B cell (primary cell): ENCODE measurements around the gene NPPA. TPM values are rescaled to one million over a fixed set of nuclear protein-coding genes. Genes with fewer than 3 reads are reported as not detected.

Source experiments
- ATAC-seq: fragments of 200-7000 bp; cut with Tn5 transposase; one replicate; pipeline ENCODE4 v1.10.0; 2021; ENCODE audit warnings: low read depth, mild to moderate bottlenecking, moderate number of reproducible peaks, moderate library complexity
- CTCF ChIA-PET: fragments of 350-600 bp; sonication (Branson Sonifier 250); formaldehyde crosslinking; loops from one replicate; lab custom pipeline; 2021; ENCODE audit warnings: antibody characterized with exemption, inconsistent platforms; lab: Charles Lee
- POLR2A ChIA-PET: fragments of 350-600 bp; sonication (Branson Sonifier 250); formaldehyde crosslinking; loops from one replicate; lab custom pipeline; 2021; ENCODE audit warnings: antibody characterized with exemption; lab: Charles Lee
- DNase-seq: peaks from one replicate; pipeline ENCODE4 v3.0.0; 2013
- H2AFZ ChIP-seq: 2 replicates; pipeline ENCODE4 v1.6.1; 2012; ENCODE audit warnings: mild to moderate bottlenecking, low read depth, low read length; ENCODE audit not compliant: insufficient read depth, poor library complexity, severe bottlenecking
- H3K27ac ChIP-seq, 2 donors: 1 replicate in 1 of 2; 2 replicates in 1 of 2; pipeline ENCODE4 v1.5.1; 2012 to 2013; ENCODE audit warnings: low read length in 2 of 2, mild to moderate bottlenecking in 2 of 2, moderate library complexity in 1 of 2
- H3K27me3 ChIP-seq, 4 experiments: fragments of 200-600 bp in 1 of 4; sonication (generic) in 1 of 4; replicated peaks in 1 of 4; 1 replicate in 2 of 4; 2 replicates in 2 of 4; pipeline versions ENCODE4 v1.6.1 to v1.7.0; 2013 to 2016; ENCODE audit warnings: low read length in 3 of 4, mild to moderate bottlenecking in 2 of 4, mixed read lengths in 1 of 4, moderate library complexity in 1 of 4; ENCODE audit not compliant: insufficient read depth in 4 of 4, control insufficient read depth in 3 of 4; ENCODE audit errors: control extremely low read depth in 1 of 4
- H3K36me3 ChIP-seq, 2 experiments: replicated peaks in 1 of 2; 1 replicate in 1 of 2; 2 replicates in 1 of 2; pipeline versions ENCODE4 v1.6.1 to v1.7.1; 2013; ENCODE audit warnings: low read length in 1 of 2; ENCODE audit not compliant: insufficient read depth in 2 of 2, control insufficient read depth in 1 of 2; ENCODE audit errors: control extremely low read depth in 1 of 2, extremely low read depth in 1 of 2
- H3K4me1 ChIP-seq, 2 donors: fragments of 200-600 bp in 1 of 2; sonication (generic) in 1 of 2; 1 replicate in 1 of 2; 2 replicates in 1 of 2; pipeline versions ENCODE4 v1.5.1 to v1.6.1; 2013 to 2017; ENCODE audit warnings: low read length in 2 of 2; ENCODE audit not compliant: control insufficient read depth in 2 of 2, insufficient read depth in 2 of 2
- H3K4me2 ChIP-seq: replicated peaks from 2 replicates; pipeline ENCODE3; 2012; ENCODE audit warnings: mild to moderate bottlenecking, low read depth, low read length; ENCODE audit not compliant: poor library complexity, severe bottlenecking
- H3K4me3 ChIP-seq, 5 experiments: fragments of 200-600 bp in 1 of 5; sonication (generic) in 1 of 5; 1 replicate in 3 of 5; 2 replicates in 2 of 5; pipeline versions ENCODE4 v1.5.1 to v1.7.0; 2011 to 2016; ENCODE audit warnings: low read length in 4 of 5, mild to moderate bottlenecking in 4 of 5, low read depth in 2 of 5, control low read depth in 1 of 5, moderate library complexity in 1 of 5; ENCODE audit not compliant: insufficient read depth in 1 of 5; ENCODE audit errors: control extremely low read depth in 1 of 5, extremely low read depth in 1 of 5
- H3K79me2 ChIP-seq: fragments of 200-600 bp; sonication (generic); one replicate; pipeline ENCODE4 v1.6.0; 2016; ENCODE audit warnings: low read length; ENCODE audit not compliant: control insufficient read depth, insufficient read depth
- H3K9ac ChIP-seq: fragments of 200-600 bp; sonication (generic); 2 replicates; pipeline ENCODE4 v1.6.1; 2017; ENCODE audit warnings: mild to moderate bottlenecking, low read length, moderate library complexity
- H3K9me3 ChIP-seq, 3 donors: one replicate each; pipeline versions ENCODE4 v1.6.1 to v1.7.1; 2013; ENCODE audit warnings: low read length in 2 of 3; ENCODE audit not compliant: control insufficient read depth in 2 of 3, insufficient read depth in 1 of 3; ENCODE audit errors: control extremely low read depth in 1 of 3
- H4K20me1 ChIP-seq: 2 replicates; pipeline ENCODE4 v1.6.0; 2012; ENCODE audit warnings: mild to moderate bottlenecking, low read length; ENCODE audit not compliant: insufficient read depth, control insufficient read depth, poor library complexity, severe bottlenecking
- H3K27ac Mint-ChIP-seq: one replicate; pipeline ENCODE4 v1.8.0; 2021; ENCODE audit warnings: mixed read lengths
- H3K27me3 Mint-ChIP-seq: one replicate; pipeline ENCODE4 v1.8.0; 2021; ENCODE audit warnings: mixed read lengths
- H3K4me1 Mint-ChIP-seq: one replicate; pipeline ENCODE4 v1.8.0; 2021; ENCODE audit warnings: mixed read lengths
- H3K4me3 Mint-ChIP-seq: one replicate; pipeline ENCODE4 v1.8.0; 2021; ENCODE audit warnings: mixed read lengths
- H3K9me3 Mint-ChIP-seq: one replicate; pipeline ENCODE4 v1.8.0; 2022; ENCODE audit warnings: mixed read lengths; ENCODE audit not compliant: insufficient read depth
- EZH2 ChIP-seq: IDR thresholded peaks from 2 replicates; pipeline ENCODE4 v1.6.1; 2012; ENCODE audit warnings: borderline replicate concordance, low read depth, mild to moderate bottlenecking, moderate library complexity, low read length; ENCODE audit not compliant: insufficient read depth, poor library complexity, severe bottlenecking
- WGBS: methylation state at CpG from one replicate; pipeline ENCODE4 v1.1.5; 2013; ENCODE audit warnings: missing lambda C conversion rate; ENCODE audit not compliant: insufficient coverage; 5-methylcytosine and 5-hydroxymethylcytosine counted together
- intact Hi-C: fragments of 100-400 bp; cut with micrococcal nuclease; formaldehyde crosslinking; loops from one replicate; pipeline ENCODE4 v1.10.0; 2022
- polyA plus RNA-seq: library from polyadenylated mRNA; depleted of rRNA; stranded (reverse); fragments of >200 nt; gene quantifications from 2 replicates; pipeline ENCODE4 v1.2.3, GENCODE V29; 2012
- total RNA-seq, 2 donors: library from RNA; stranded (reverse); fragments of 120-200 nt in 1 of 2; gene quantifications; 1 replicate in 1 of 2; 2 replicates in 1 of 2; pipeline versions ENCODE4 v1.2.3 to v1.2.4, GENCODE V29; 2013 to 2022
- TF ChIP-seq, protein P1 (sequence below): fragments of 200-600 bp; IDR thresholded peaks from one replicate; pipeline ENCODE4 v1.8.0; 2022; ENCODE audit warnings: antibody characterized with exemption, mild to moderate bottlenecking

The NPPA gene
- total and polyA plus RNA-seq, 2 donors (not counting 1 experiment from before 2014, with no cell fraction given) = not detected

DNA sequence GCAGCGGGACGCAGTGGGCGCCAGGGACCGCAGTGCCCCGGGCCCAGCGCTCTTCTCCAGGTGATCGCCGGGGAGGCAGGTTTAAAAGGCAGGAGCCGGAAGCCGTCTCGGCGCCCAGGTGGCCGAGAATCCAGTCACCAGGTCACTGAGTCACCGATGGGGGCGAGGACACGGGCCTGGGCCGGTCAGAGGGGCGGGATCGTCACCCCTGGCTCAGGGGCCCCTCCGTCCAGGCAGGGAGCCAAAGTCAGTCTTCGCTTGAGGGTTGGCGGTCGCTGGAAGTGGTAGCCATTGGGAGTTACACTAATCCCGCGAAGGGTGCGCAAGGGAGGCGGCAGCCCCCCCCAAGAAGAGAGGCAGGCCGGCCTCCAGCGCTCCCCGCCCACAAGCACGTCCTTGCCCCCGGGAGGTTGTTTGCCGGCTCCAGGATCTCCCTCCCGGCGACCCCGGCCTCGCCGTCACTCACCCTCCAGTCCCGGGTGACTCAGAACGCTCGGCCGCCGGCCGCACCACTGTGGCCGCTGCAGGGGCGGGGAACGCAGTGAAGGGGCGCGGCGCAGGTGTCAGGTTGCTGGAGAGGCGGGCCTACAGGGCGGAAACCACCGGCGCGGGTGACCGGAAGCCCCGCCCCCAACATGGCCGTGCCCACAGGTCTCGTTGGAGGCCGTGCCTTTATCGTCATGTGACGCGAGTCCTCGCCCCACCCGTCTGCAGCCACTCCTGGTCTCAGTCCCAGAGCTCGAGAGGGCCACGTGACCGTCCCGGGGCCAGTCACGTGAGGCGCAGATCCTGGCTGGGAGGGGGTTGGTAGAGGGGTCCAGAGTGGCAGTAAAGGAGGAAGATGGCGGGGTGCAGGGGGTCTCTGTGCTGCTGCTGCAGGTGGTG, 41.9 kb downstream of the NPPA start, which contains the start of the genes CLCN6 and MTHFR:
Gene CLCN6 (plus strand): TSS at position 770 of the 885 bp plus-strand sequence. CDS start 72 bp downstream, at position 842.
Gene MTHFR (minus strand): TSS at position 543 of the 885 bp plus-strand sequence. CDS start 2,848 bp downstream, outside the sequence.
- Histone ChIP-seq H3K9ac (peak within 1 kb of the TSS; percentile 94), H3K79me2 (peaks cover 95% of the 10 kb centered on the region), H4K20me1 (peaks cover 25% of the 10 kb centered on the region), H3K27me3 (no peaks in the 10 kb centered on the region), H3K36me3 (peaks cover 0 to 44% of the 10 kb centered on the region in 2 experiments), H3K27ac (peak within 1 kb of the TSS; percentile 95 to 99), H3K9me3 (no peaks in the 10 kb centered on the region), H2AFZ (peak within 1 kb of the TSS; percentile 71), H3K4me2 (peak within 1 kb of the TSS; percentile 96), H3K4me3 (peak within 1 kb of the TSS; percentile 80 to 95 (median 80)), H3K4me1 (peaks cover 63 to 66% of the 10 kb centered on the region in 2 donors)
- no peak for TF ChIP-seq EZH2
- TF ChIP-seq, protein P1, sequence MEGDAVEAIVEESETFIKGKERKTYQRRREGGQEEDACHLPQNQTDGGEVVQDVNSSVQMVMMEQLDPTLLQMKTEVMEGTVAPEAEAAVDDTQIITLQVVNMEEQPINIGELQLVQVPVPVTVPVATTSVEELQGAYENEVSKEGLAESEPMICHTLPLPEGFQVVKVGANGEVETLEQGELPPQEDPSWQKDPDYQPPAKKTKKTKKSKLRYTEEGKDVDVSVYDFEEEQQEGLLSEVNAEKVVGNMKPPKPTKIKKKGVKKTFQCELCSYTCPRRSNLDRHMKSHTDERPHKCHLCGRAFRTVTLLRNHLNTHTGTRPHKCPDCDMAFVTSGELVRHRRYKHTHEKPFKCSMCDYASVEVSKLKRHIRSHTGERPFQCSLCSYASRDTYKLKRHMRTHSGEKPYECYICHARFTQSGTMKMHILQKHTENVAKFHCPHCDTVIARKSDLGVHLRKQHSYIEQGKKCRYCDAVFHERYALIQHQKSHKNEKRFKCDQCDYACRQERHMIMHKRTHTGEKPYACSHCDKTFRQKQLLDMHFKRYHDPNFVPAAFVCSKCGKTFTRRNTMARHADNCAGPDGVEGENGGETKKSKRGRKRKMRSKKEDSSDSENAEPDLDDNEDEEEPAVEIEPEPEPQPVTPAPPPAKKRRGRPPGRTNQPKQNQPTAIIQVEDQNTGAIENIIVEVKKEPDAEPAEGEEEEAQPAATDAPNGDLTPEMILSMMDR = no peak
- intact Hi-C loops = loop anchor here (1.0 to 10.0 kb wide), 8 partner anchors 10 to 1331 kb away; partner anchors contain the start of genes AGTRAP, DFFA, FBXO2 and FBXO44
- Mint-ChIP-seq H3K27ac (peak within 1 kb of the TSS; percentile 99), H3K27me3 (no peaks in the 10 kb centered on the region), H3K4me3 (peak within 1 kb of the TSS; percentile 99), H3K4me1 (peaks cover 73% of the 10 kb centered on the region), H3K9me3 (no peaks in the 10 kb centered on the region)
- CTCF ChIA-PET = interaction anchor here (0.5 to 3.6 kb wide), 5 partner anchors 9 to 117 kb away, joined by 3 to 26 read pairs (median 8); no protein-coding TSS in a partner anchor
- POLR2A ChIA-PET = interaction anchor here (1.0 to 2.4 kb wide), 6 partner anchors 9 to 794 kb away, joined by 3 to 54 read pairs (median 4); partner anchors contain the start of genes AGTRAP, MIIP and TARDBP
- WGBS = 1% methylated on average over 68 of the region's 72 CpGs
- ATAC-seq (peak; percentile 81), DNase-seq (peak; percentile 99)
